ENCODE data around the gene TTC7B.

The TTC7B gene

GRCh38 chr14:90720832-90721231 lies 95.4 kb downstream of the TTC7B start:
- no peaks in the 10 kb centered on the region for H3K36me3 ChIP-seq (ENCODE audit: control insufficient read depth, insufficient read depth, low read length)
- no peak overlapping the region for H3K4me3 ChIP-seq (ENCODE audit: insufficient read depth, low read depth, low read length, poor library complexity, severe bottlenecking)
- no peaks in the 10 kb centered on the region for H3K9me3 ChIP-seq (ENCODE audit: control insufficient read depth, low read length)
- no peak overlapping the region for H3K27ac ChIP-seq (ENCODE audit: insufficient read depth, low read length, poor library complexity, severe bottlenecking)
- no peaks in the 10 kb centered on the region for H3K4me1 ChIP-seq (ENCODE audit: control insufficient read depth, insufficient read depth, low read length, poor library complexity, severe bottlenecking)
- no peak for DNase-seq
- no peaks in the 10 kb centered on the region for H3K27me3 ChIP-seq (replicated peaks; ENCODE audit: control insufficient read depth, insufficient read depth, low read length, poor library complexity, severe bottlenecking)

DNA sequence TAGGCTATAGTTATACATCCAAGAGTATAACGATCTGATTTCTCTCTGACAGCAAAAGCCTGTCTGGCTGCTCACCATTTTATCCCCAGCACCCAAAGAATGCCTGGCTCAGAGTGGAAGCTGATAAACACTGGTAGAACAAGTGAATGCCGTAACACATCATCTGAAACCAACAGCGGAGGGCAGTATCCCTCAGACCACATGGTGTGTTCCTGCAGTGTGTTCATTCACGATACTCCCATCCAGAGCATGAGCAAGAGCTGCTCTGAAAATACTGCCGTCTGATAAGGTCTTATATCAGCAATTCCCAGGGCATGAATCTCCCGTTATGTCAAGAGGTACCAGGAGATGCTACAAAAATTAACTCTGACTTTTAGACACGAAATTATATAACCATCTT lies 95.9 kb downstream of the TTC7B start:
- H3K27me3 ChIP-seq (replicated peaks; ENCODE audit: control insufficient read depth, insufficient read depth, low read length, poor library complexity, severe bottlenecking), result no peaks in the 10 kb centered on the region
- no peak overlapping the region for H3K4me3 ChIP-seq (ENCODE audit: insufficient read depth, low read depth, low read length, poor library complexity, severe bottlenecking)
- no peaks in the 10 kb centered on the region for H3K9me3 ChIP-seq (ENCODE audit: control insufficient read depth, low read length)
- no peak overlapping the region for H3K27ac ChIP-seq (ENCODE audit: insufficient read depth, low read length, poor library complexity, severe bottlenecking)
- H3K4me1 ChIP-seq (ENCODE audit: control insufficient read depth, insufficient read depth, low read length, poor library complexity, severe bottlenecking), result no peaks in the 10 kb centered on the region
- no peak for DNase-seq
- no peaks in the 10 kb centered on the region for H3K36me3 ChIP-seq (ENCODE audit: control insufficient read depth, insufficient read depth, low read length)

GRCh38 chr14:90717916-90718315 lies 98.3 kb downstream of the TTC7B start:
- Histone ChIP-seq H3K4me1 (ENCODE audit: control insufficient read depth, insufficient read depth, low read length, poor library complexity, severe bottlenecking) (no peaks in the 10 kb centered on the region), H3K4me3 (ENCODE audit: insufficient read depth, low read depth, low read length, poor library complexity, severe bottlenecking) (no peak overlapping the region), H3K27ac (ENCODE audit: insufficient read depth, low read length, poor library complexity, severe bottlenecking) (no peak overlapping the region), H3K27me3 (replicated peaks; ENCODE audit: control insufficient read depth, insufficient read depth, low read length, poor library complexity, severe bottlenecking) (no peaks in the 10 kb centered on the region), H3K36me3 (ENCODE audit: control insufficient read depth, insufficient read depth, low read length) (no peaks in the 10 kb centered on the region), H3K9me3 (ENCODE audit: control insufficient read depth, low read length) (no peaks in the 10 kb centered on the region)
- no peak for DNase-seq

DNA sequence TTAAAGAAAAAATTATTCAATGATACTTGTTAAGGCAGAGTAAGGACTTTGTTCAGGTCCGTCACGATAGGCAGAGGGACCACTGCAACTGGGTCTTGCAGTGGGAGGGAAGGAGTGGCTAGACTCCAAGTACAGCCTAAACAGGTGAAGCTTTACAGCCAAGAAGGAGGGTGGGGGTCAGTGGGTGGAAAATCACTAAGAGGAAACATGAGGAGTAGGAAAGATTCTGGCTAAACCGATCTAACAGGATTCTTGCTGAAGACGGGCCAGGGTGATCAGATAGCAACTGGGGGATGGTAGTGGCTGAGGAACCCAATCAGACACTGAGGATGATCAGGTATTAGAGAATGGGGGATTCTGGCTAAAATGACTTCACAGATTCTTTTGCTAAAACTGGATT lies 100.2 kb downstream of the TTC7B start:
- Histone ChIP-seq H3K27me3 (replicated peaks; ENCODE audit: control insufficient read depth, insufficient read depth, low read length, poor library complexity, severe bottlenecking) (no peaks in the 10 kb centered on the region), H3K4me1 (ENCODE audit: control insufficient read depth, insufficient read depth, low read length, poor library complexity, severe bottlenecking) (no peaks in the 10 kb centered on the region), H3K9me3 (ENCODE audit: control insufficient read depth, low read length) (no peaks in the 10 kb centered on the region), H3K4me3 (ENCODE audit: insufficient read depth, low read depth, low read length, poor library complexity, severe bottlenecking) (no peak overlapping the region), H3K27ac (ENCODE audit: insufficient read depth, low read length, poor library complexity, severe bottlenecking) (no peak overlapping the region), H3K36me3 (ENCODE audit: control insufficient read depth, insufficient read depth, low read length) (no peaks in the 10 kb centered on the region)
- no peak for DNase-seq

DNA sequence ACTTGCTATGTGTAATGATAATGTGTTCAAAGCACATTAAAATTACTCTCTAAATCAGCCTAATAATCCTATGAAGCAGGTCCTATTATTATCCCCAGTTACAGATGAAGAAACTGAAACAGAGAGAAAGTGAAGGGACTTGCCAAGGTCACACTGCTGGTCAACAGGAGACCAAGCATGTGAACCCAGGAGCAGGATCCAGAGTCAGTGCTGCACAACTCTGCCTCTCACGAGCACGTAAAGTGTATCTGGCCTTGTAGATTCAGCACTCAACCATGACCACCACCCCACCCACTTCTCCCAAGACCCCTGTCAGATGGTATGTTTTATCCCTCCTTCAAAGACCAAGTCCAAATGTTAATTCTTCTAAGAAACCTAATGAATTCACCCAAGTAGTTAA lies 100.7 kb downstream of the TTC7B start:
- DNase-seq, result no peak
- H3K4me3 ChIP-seq (ENCODE audit: insufficient read depth, low read depth, low read length, poor library complexity, severe bottlenecking), result no peak overlapping the region
- no peak overlapping the region for H3K27ac ChIP-seq (ENCODE audit: insufficient read depth, low read length, poor library complexity, severe bottlenecking)

GRCh38 chr14:90714811-90715210 lies 101.4 kb downstream of the TTC7B start:
- no peaks in the 10 kb centered on the region for H3K27me3 ChIP-seq (replicated peaks; ENCODE audit: control insufficient read depth, insufficient read depth, low read length, poor library complexity, severe bottlenecking)
- no peaks in the 10 kb centered on the region for H3K4me1 ChIP-seq (ENCODE audit: control insufficient read depth, insufficient read depth, low read length, poor library complexity, severe bottlenecking)
- H3K36me3 ChIP-seq (ENCODE audit: control insufficient read depth, insufficient read depth, low read length), result no peaks in the 10 kb centered on the region
- DNase-seq, result no peak
- H3K9me3 ChIP-seq (ENCODE audit: control insufficient read depth, low read length), result no peaks in the 10 kb centered on the region
- no peak overlapping the region for H3K4me3 ChIP-seq (ENCODE audit: insufficient read depth, low read depth, low read length, poor library complexity, severe bottlenecking)
- H3K27ac ChIP-seq (ENCODE audit: insufficient read depth, low read length, poor library complexity, severe bottlenecking), result no peak overlapping the region

More for the DNA sequence above, 100.7 kb downstream of the TTC7B start:
- Histone ChIP-seq H3K27me3 (replicated peaks; ENCODE audit: control insufficient read depth, insufficient read depth, low read length, poor library complexity, severe bottlenecking) (no peaks in the 10 kb centered on the region), H3K9me3 (ENCODE audit: control insufficient read depth, low read length) (no peaks in the 10 kb centered on the region), H3K4me1 (ENCODE audit: control insufficient read depth, insufficient read depth, low read length, poor library complexity, severe bottlenecking) (no peaks in the 10 kb centered on the region), H3K36me3 (ENCODE audit: control insufficient read depth, insufficient read depth, low read length) (no peaks in the 10 kb centered on the region)

DNA sequence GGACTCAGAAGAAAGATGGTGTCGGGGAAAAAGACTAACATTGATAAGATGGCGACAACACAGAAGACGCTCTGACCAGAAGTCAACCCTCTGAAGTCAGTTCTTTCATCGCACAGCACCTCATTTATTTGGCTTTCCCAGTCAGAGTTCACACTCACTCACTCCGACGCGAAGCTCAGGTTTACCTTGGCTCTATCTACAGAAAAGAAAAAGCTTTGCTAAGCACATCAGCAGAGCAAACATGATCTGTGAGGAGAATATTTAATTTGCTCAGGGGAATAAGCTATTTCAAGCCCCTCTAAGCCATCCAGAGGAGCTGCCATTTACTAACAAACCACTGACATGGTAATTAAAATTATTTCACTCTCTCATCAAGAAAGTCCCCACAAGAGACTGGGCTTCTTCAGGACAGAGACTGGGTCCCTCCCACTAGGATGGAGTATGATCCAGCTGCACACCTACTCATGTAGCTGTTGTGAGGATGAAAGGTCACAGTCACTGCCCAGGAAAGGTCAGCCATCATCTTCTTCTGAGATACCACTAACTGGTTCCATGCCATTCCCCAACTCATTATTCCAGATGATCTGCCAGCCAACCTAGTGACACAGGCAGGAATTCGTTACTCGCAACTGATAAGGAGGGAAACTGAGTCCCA lies 111.4 kb downstream of the TTC7B start:
- DNase-seq, result no peak
- Histone ChIP-seq H3K36me3 (ENCODE audit: control insufficient read depth, insufficient read depth, low read length) (no peaks in the 10 kb centered on the region), H3K4me1 (ENCODE audit: control insufficient read depth, insufficient read depth, low read length, poor library complexity, severe bottlenecking) (no peaks in the 10 kb centered on the region), H3K27me3 (replicated peaks; ENCODE audit: control insufficient read depth, insufficient read depth, low read length, poor library complexity, severe bottlenecking) (no peaks in the 10 kb centered on the region), H3K9me3 (ENCODE audit: control insufficient read depth, low read length) (no peaks in the 10 kb centered on the region), H3K27ac (ENCODE audit: insufficient read depth, low read length, poor library complexity, severe bottlenecking) (no peak overlapping the region), H3K4me3 (ENCODE audit: insufficient read depth, low read depth, low read length, poor library complexity, severe bottlenecking) (no peak overlapping the region)

DNA sequence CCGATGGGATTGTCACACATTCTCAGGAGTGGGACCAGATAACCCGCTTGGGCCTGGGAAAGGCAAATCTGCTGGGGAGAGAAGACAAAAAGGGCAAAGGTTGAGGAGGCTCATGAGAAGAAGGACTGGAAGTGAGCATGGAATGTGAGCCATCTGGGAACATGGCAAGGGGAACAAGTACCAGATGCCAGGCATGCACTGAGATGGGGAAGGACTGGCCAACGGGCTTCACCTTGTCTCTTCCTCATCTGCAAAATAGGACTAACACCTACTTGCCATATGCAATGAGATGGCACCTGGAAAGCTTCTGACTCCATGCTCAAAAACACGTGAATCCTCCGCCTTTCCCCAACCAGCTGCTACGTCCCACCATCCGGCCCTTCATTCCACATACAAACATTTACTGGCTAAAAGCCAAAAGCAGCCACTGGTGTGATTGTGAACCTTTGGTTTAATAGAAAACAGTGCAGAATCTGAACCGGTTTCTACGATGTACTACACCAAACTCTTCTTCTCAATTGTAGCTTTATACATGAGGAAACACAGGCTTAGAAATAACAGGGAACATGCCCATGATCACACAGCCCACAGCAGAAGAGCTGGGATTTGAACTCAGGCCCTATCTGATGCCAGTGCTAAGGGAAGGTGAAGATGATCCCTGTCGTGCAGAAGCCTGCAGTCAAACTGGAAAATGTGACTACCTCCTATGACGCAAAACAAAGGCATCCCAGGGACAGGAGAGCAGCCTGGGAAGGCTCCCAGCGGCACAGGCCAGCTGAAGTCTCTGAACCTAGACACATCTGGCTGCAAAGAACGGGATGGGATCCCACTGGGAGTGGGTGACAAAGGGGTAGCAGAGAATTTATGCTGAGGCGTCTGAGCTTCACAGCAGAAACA lies 112.1 kb downstream of the TTC7B start:
- Histone ChIP-seq H3K27ac (ENCODE audit: insufficient read depth, low read length, poor library complexity, severe bottlenecking) (no peak overlapping the region), H3K36me3 (ENCODE audit: control insufficient read depth, insufficient read depth, low read length) (no peaks in the 10 kb centered on the region), H3K27me3 (replicated peaks; ENCODE audit: control insufficient read depth, insufficient read depth, low read length, poor library complexity, severe bottlenecking) (no peaks in the 10 kb centered on the region), H3K4me3 (ENCODE audit: insufficient read depth, low read depth, low read length, poor library complexity, severe bottlenecking) (no peak overlapping the region), H3K4me1 (ENCODE audit: control insufficient read depth, insufficient read depth, low read length, poor library complexity, severe bottlenecking) (no peaks in the 10 kb centered on the region), H3K9me3 (ENCODE audit: control insufficient read depth, low read length) (no peaks in the 10 kb centered on the region)
- DNase-seq, result no peak

- no peaks in the 10 kb centered on the region for H3K36me3 ChIP-seq (ENCODE audit: control insufficient read depth, insufficient read depth, low read length)
- H3K27me3 ChIP-seq (replicated peaks; ENCODE audit: control insufficient read depth, insufficient read depth, low read length, poor library complexity, severe bottlenecking), result no peaks in the 10 kb centered on the region
- no peaks in the 10 kb centered on the region for H3K4me1 ChIP-seq (ENCODE audit: control insufficient read depth, insufficient read depth, low read length, poor library complexity, severe bottlenecking)
- no peak overlapping the region for H3K4me3 ChIP-seq (ENCODE audit: insufficient read depth, low read depth, low read length, poor library complexity, severe bottlenecking)
- DNase-seq, result no peak
- no peak overlapping the region for H3K27ac ChIP-seq (ENCODE audit: insufficient read depth, low read length, poor library complexity, severe bottlenecking)
- H3K9me3 ChIP-seq (ENCODE audit: control insufficient read depth, low read length), result no peaks in the 10 kb centered on the region
These were observed 115.1 kb downstream of the TTC7B start for GRCh38 chr14:90700933-90701776.
